ENCODE results near the gene CLASP2. TPM values are rescaled to one million over a fixed set of nuclear protein-coding genes. Genes with fewer than 3 reads are reported as not detected.

The CLASP2 gene
- total RNA-seq, 5 donors from 2014 or later (not counting 1 experiment from before 2014, with no cell fraction given): 54.0 to 80.1 (median 60.5) TPM

- H3K27me3 Mint-ChIP-seq: no peaks in the 10 kb centered on the region
- no peak for DNase-seq
- Histone ChIP-seq H3K36me3 (ENCODE audit: control insufficient read depth in 2 of 2, extremely low read depth in 1 of 2, insufficient read depth in 1 of 2, low read length in 1 of 2) (peaks cover 0 to 2% of the 10 kb centered on the region in 2 donors), H3K27me3 (replicated peaks in 1 of 2; ENCODE audit: control insufficient read depth in 2 of 2, extremely low read depth in 1 of 2, insufficient read depth in 2 of 2, low read length in 1 of 2) (no peaks in the 10 kb centered on the region), H3K27ac (ENCODE audit: low read length) (no peak overlapping the region), H3K4me1 (ENCODE audit: control insufficient read depth in 1 of 2, extremely low read depth in 1 of 2, insufficient read depth in 2 of 2, low read length in 2 of 2) (no peaks in the 10 kb centered on the region), H3K9me3 (no peaks in the 10 kb centered on the region), H3K4me3 (ENCODE audit: control insufficient read depth in 1 of 2, extremely low read depth in 1 of 2, low read length in 1 of 2) (no peak overlapping the region)
- ChIA-PET POLR2A (no interaction called here), CTCF (no interaction called here)
- peaks cover 37 to 53% (median 50%) of the 10 kb centered on the region in 3 donors for H3K4me1 Mint-ChIP-seq
- no peak overlapping the region for H3K4me3 Mint-ChIP-seq
- H3K9me3 Mint-ChIP-seq: peaks cover 6 to 33% (median 14%) of the 10 kb centered on the region in 3 donors
- no peak overlapping the region for H3K27ac Mint-ChIP-seq
- ATAC-seq (replicated peaks in 1 of 4): no peak
- WGBS (ENCODE audit: insufficient coverage): no CpG with 5 or more reads among the region's 6 CpGs
- peaks cover 44% of the 10 kb centered on the region for H3K36me3 Mint-ChIP-seq
These were observed 12.0 kb downstream of the CLASP2 start for GRCh38 chr3:33706056-33706455.

- H3K27me3 Mint-ChIP-seq: no peaks in the 10 kb centered on the region
These were observed 13.2 kb downstream of the CLASP2 start for GRCh38 chr3:33704891-33705290.

DNA sequence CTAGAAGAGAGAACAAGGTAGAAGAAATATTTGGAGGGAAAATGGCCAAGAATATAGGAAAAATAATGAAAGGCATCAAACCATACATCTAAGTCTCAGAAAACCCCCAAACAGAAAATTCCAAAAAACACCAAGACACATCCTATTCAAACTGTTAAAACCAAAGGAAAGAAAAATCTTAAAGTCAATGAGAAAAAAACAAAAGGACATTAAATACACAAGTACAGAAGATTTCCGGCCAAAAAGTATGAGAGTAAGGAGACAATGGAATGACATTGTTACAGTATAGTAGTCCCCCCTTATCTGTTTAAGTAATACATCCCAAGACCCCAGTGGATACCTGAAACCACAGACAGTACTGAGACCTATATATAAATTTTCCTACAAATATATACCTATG is 18.8 kb downstream of the CLASP2 start:
- Histone ChIP-seq H3K4me1 (ENCODE audit: control insufficient read depth in 1 of 2, extremely low read depth in 1 of 2, insufficient read depth in 2 of 2, low read length in 2 of 2) (peaks cover 0 to 2% of the 10 kb centered on the region in 2 experiments), H3K27ac (ENCODE audit: low read length) (no peak overlapping the region), H3K27me3 (replicated peaks in 1 of 2; ENCODE audit: control insufficient read depth in 2 of 2, extremely low read depth in 1 of 2, insufficient read depth in 2 of 2, low read length in 1 of 2) (no peaks in the 10 kb centered on the region), H3K4me3 (ENCODE audit: control insufficient read depth in 1 of 2, extremely low read depth in 1 of 2, low read length in 1 of 2) (no peak overlapping the region), H3K9me3 (no peaks in the 10 kb centered on the region), H3K36me3 (ENCODE audit: control insufficient read depth in 2 of 2, extremely low read depth in 1 of 2, insufficient read depth in 1 of 2, low read length in 1 of 2) (no peaks in the 10 kb centered on the region)
- ChIA-PET POLR2A (no interaction called here), CTCF (no interaction called here)
- Mint-ChIP-seq H3K9me3 (peaks cover 6 to 32% (median 12%) of the 10 kb centered on the region in 3 donors), H3K27ac (no peak overlapping the region), H3K4me1 (peaks cover 43 to 46% (median 44%) of the 10 kb centered on the region in 3 donors), H3K36me3 (peaks cover 38% of the 10 kb centered on the region), H3K4me3 (no peak overlapping the region), H3K27me3 (no peaks in the 10 kb centered on the region)
- no peak for ATAC-seq (replicated peaks in 1 of 4)
- DNase-seq: no peak
- no CpG with 5 or more reads among the region's 1 CpG for WGBS (ENCODE audit: insufficient coverage)

More at GRCh38 chr3:33704891-33705290, 13.2 kb downstream of the CLASP2 start:
- WGBS (ENCODE audit: insufficient coverage): no CpG with 5 or more reads among the region's 3 CpGs
- H3K4me3 Mint-ChIP-seq: no peak overlapping the region
- peaks cover 48% of the 10 kb centered on the region for H3K36me3 Mint-ChIP-seq
- no peak overlapping the region for H3K4me3 ChIP-seq (ENCODE audit: control insufficient read depth in 1 of 2, extremely low read depth in 1 of 2, low read length in 1 of 2)
- H3K36me3 ChIP-seq (ENCODE audit: control insufficient read depth in 2 of 2, extremely low read depth in 1 of 2, insufficient read depth in 1 of 2, low read length in 1 of 2): no peaks in the 10 kb centered on the region
- H3K4me1 Mint-ChIP-seq: peaks cover 39 to 53% (median 50%) of the 10 kb centered on the region in 3 donors
- no peak for DNase-seq
- no peaks in the 10 kb centered on the region for H3K9me3 ChIP-seq
- H3K9me3 Mint-ChIP-seq: peaks cover 6 to 36% (median 16%) of the 10 kb centered on the region in 3 donors
- H3K4me1 ChIP-seq (ENCODE audit: control insufficient read depth in 1 of 2, extremely low read depth in 1 of 2, insufficient read depth in 2 of 2, low read length in 2 of 2): no peaks in the 10 kb centered on the region
- H3K27ac ChIP-seq (ENCODE audit: low read length): no peak overlapping the region
- POLR2A ChIA-PET: no interaction called here
- CTCF ChIA-PET: interaction anchor here in 1 of 2 donors (0.6 kb wide), 2 partner anchors 12 to 624 kb away, joined by 3 to 6 read pairs; no protein-coding TSS in a partner anchor
- no peak overlapping the region for H3K27ac Mint-ChIP-seq
- no peak for ATAC-seq (replicated peaks in 1 of 4)
- no peaks in the 10 kb centered on the region for H3K27me3 ChIP-seq (replicated peaks in 1 of 2; ENCODE audit: control insufficient read depth in 2 of 2, extremely low read depth in 1 of 2, insufficient read depth in 2 of 2, low read length in 1 of 2)

- POLR2A ChIA-PET: interaction anchor here in 1 of 2 donors (0.6 kb wide), 1 partner anchor 30 kb away, joined by 3 read pairs; no protein-coding TSS in a partner anchor
- H3K27ac ChIP-seq (ENCODE audit: low read length): no peak overlapping the region
- H3K36me3 Mint-ChIP-seq: peaks cover 30% of the 10 kb centered on the region
- H3K27me3 Mint-ChIP-seq: no peaks in the 10 kb centered on the region
- H3K9me3 Mint-ChIP-seq: peaks cover 0 to 6% (median 0%) of the 10 kb centered on the region in 3 donors
- no peak overlapping the region for H3K4me3 Mint-ChIP-seq
- H3K27me3 ChIP-seq (replicated peaks in 1 of 2; ENCODE audit: control insufficient read depth in 2 of 2, extremely low read depth in 1 of 2, insufficient read depth in 2 of 2, low read length in 1 of 2): no peaks in the 10 kb centered on the region
- peaks cover 0 to 2% of the 10 kb centered on the region in 2 experiments for H3K4me1 ChIP-seq (ENCODE audit: control insufficient read depth in 1 of 2, extremely low read depth in 1 of 2, insufficient read depth in 2 of 2, low read length in 2 of 2)
- CTCF ChIA-PET: no interaction called here
- no peak for DNase-seq
- H3K4me3 ChIP-seq (ENCODE audit: control insufficient read depth in 1 of 2, extremely low read depth in 1 of 2, low read length in 1 of 2): no peak overlapping the region
- H3K9me3 ChIP-seq: no peaks in the 10 kb centered on the region
- peaks cover 27 to 34% (median 28%) of the 10 kb centered on the region in 3 donors for H3K4me1 Mint-ChIP-seq
- H3K36me3 ChIP-seq (ENCODE audit: control insufficient read depth in 2 of 2, extremely low read depth in 1 of 2, insufficient read depth in 1 of 2, low read length in 1 of 2): peaks cover 0 to 6% of the 10 kb centered on the region in 2 donors
- H3K27ac Mint-ChIP-seq: peak overlapping the region in 1 of 2 donors; percentile 68
- no peak for ATAC-seq (replicated peaks in 1 of 4)
These were observed 23.1 kb downstream of the CLASP2 start for GRCh38 chr3:33694944-33695343.

- DNase-seq (no peak), ATAC-seq (replicated peaks in 1 of 4) (no peak)
- CTCF ChIA-PET: no interaction called here
- POLR2A ChIA-PET: no interaction called here
- H3K27ac Mint-ChIP-seq: no peak overlapping the region
- peaks cover 9 to 12% (median 9%) of the 10 kb centered on the region in 3 donors for H3K4me1 Mint-ChIP-seq
- Histone ChIP-seq H3K27ac (ENCODE audit: low read length) (no peak overlapping the region), H3K36me3 (ENCODE audit: control insufficient read depth in 2 of 2, extremely low read depth in 1 of 2, insufficient read depth in 1 of 2, low read length in 1 of 2) (peaks cover 0 to 10% of the 10 kb centered on the region in 2 donors), H3K27me3 (replicated peaks in 1 of 2; ENCODE audit: control insufficient read depth in 2 of 2, extremely low read depth in 1 of 2, insufficient read depth in 2 of 2, low read length in 1 of 2) (no peaks in the 10 kb centered on the region), H3K9me3 (no peaks in the 10 kb centered on the region), H3K4me1 (ENCODE audit: control insufficient read depth in 1 of 2, extremely low read depth in 1 of 2, insufficient read depth in 2 of 2, low read length in 2 of 2) (no peaks in the 10 kb centered on the region), H3K4me3 (ENCODE audit: control insufficient read depth in 1 of 2, extremely low read depth in 1 of 2, low read length in 1 of 2) (no peak overlapping the region)
- H3K36me3 Mint-ChIP-seq: peaks cover 36% of the 10 kb centered on the region
- H3K4me3 Mint-ChIP-seq: no peak overlapping the region
- no peaks in the 10 kb centered on the region for H3K9me3 Mint-ChIP-seq
- WGBS (ENCODE audit: insufficient coverage): 100% methylated on average over 1 of the region's 2 CpGs
- no peaks in the 10 kb centered on the region for H3K27me3 Mint-ChIP-seq
These were observed 27.7 kb downstream of the CLASP2 start for GRCh38 chr3:33690341-33690740.

DNA sequence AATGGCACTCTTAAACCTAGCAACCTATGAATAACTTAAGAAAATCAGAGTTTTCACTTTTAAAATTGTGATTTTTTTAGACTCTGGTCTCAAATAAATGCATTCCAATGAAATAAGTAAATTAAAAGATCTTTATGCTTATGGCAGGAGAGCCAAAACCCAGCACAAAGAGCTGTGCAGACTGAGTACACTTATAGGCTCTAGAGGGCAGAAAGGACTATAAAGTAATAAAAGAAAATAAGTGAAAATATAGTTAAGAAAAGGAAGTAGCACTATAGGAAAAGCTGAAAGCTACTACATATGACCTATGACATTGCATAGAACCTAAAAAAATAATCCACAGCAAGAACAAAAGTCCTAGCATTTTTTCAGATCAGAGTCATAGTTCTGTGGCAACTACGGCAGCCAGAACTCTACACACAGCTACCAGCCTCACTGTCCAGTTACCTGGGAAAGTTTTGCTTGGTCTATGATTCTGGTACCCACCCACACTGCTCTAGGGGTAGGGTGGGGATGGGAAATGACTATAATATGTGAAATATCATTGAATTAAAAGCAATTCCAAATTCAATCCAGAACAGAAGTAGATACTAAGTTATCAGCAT is 30.5 kb downstream of the CLASP2 start:
- no peak for DNase-seq
- no CpG with 5 or more reads among the region's 1 CpG for WGBS (ENCODE audit: insufficient coverage)
- Mint-ChIP-seq H3K9me3 (no peaks in the 10 kb centered on the region), H3K27me3 (no peaks in the 10 kb centered on the region), H3K27ac (no peak overlapping the region), H3K4me1 (peaks cover 0 to 1% (median 0%) of the 10 kb centered on the region in 3 donors), H3K4me3 (no peak overlapping the region), H3K36me3 (peaks cover 25% of the 10 kb centered on the region)
- Histone ChIP-seq H3K4me1 (ENCODE audit: control insufficient read depth in 1 of 2, extremely low read depth in 1 of 2, insufficient read depth in 2 of 2, low read length in 2 of 2) (no peaks in the 10 kb centered on the region), H3K9me3 (no peaks in the 10 kb centered on the region), H3K36me3 (ENCODE audit: control insufficient read depth in 2 of 2, extremely low read depth in 1 of 2, insufficient read depth in 1 of 2, low read length in 1 of 2) (peaks cover 3 to 22% of the 10 kb centered on the region in 2 donors), H3K4me3 (ENCODE audit: control insufficient read depth in 1 of 2, extremely low read depth in 1 of 2, low read length in 1 of 2) (no peak overlapping the region), H3K27me3 (replicated peaks in 1 of 2; ENCODE audit: control insufficient read depth in 2 of 2, extremely low read depth in 1 of 2, insufficient read depth in 2 of 2, low read length in 1 of 2) (no peaks in the 10 kb centered on the region), H3K27ac (ENCODE audit: low read length) (no peak overlapping the region)
- ATAC-seq (replicated peaks in 1 of 4): no peak
- POLR2A ChIA-PET: no interaction called here
- CTCF ChIA-PET: no interaction called here
